B cell (primary cell): ENCODE data around the gene MYCBPAP. TPM values are rescaled to one million over a fixed set of nuclear protein-coding genes. Genes with fewer than 3 reads are reported as not detected.

Experiments used
- ATAC-seq: fragments of 200-7000 bp; cut with Tn5 transposase; one replicate; pipeline ENCODE4 v1.10.0; 2021; ENCODE audit warnings: low read depth, mild to moderate bottlenecking, moderate number of reproducible peaks, moderate library complexity
- CTCF ChIA-PET: fragments of 350-600 bp; sonication (Branson Sonifier 250); formaldehyde crosslinking; loops from one replicate; lab custom pipeline; 2021; ENCODE audit warnings: antibody characterized with exemption, inconsistent platforms; lab: Charles Lee
- POLR2A ChIA-PET: fragments of 350-600 bp; sonication (Branson Sonifier 250); formaldehyde crosslinking; loops from one replicate; lab custom pipeline; 2021; ENCODE audit warnings: antibody characterized with exemption; lab: Charles Lee
- DNase-seq: peaks from one replicate; pipeline ENCODE4 v3.0.0; 2013
- H2AFZ ChIP-seq: 2 replicates; pipeline ENCODE4 v1.6.1; 2012; ENCODE audit warnings: mild to moderate bottlenecking, low read depth, low read length; ENCODE audit not compliant: insufficient read depth, poor library complexity, severe bottlenecking
- H3K27ac ChIP-seq, 2 donors: 1 replicate in 1 of 2; 2 replicates in 1 of 2; pipeline ENCODE4 v1.5.1; 2012 to 2013; ENCODE audit warnings: low read length in 2 of 2, mild to moderate bottlenecking in 2 of 2, moderate library complexity in 1 of 2
- H3K27me3 ChIP-seq, 4 experiments: fragments of 200-600 bp in 1 of 4; sonication (generic) in 1 of 4; replicated peaks in 1 of 4; 1 replicate in 2 of 4; 2 replicates in 2 of 4; pipeline versions ENCODE4 v1.6.1 to v1.7.0; 2013 to 2016; ENCODE audit warnings: low read length in 3 of 4, mild to moderate bottlenecking in 2 of 4, mixed read lengths in 1 of 4, moderate library complexity in 1 of 4; ENCODE audit not compliant: insufficient read depth in 4 of 4, control insufficient read depth in 3 of 4; ENCODE audit errors: control extremely low read depth in 1 of 4
- H3K36me3 ChIP-seq, 2 experiments: replicated peaks in 1 of 2; 1 replicate in 1 of 2; 2 replicates in 1 of 2; pipeline versions ENCODE4 v1.6.1 to v1.7.1; 2013; ENCODE audit warnings: low read length in 1 of 2; ENCODE audit not compliant: insufficient read depth in 2 of 2, control insufficient read depth in 1 of 2; ENCODE audit errors: control extremely low read depth in 1 of 2, extremely low read depth in 1 of 2
- H3K4me1 ChIP-seq, 2 donors: fragments of 200-600 bp in 1 of 2; sonication (generic) in 1 of 2; 1 replicate in 1 of 2; 2 replicates in 1 of 2; pipeline versions ENCODE4 v1.5.1 to v1.6.1; 2013 to 2017; ENCODE audit warnings: low read length in 2 of 2; ENCODE audit not compliant: control insufficient read depth in 2 of 2, insufficient read depth in 2 of 2
- H3K4me2 ChIP-seq: replicated peaks from 2 replicates; pipeline ENCODE3; 2012; ENCODE audit warnings: mild to moderate bottlenecking, low read depth, low read length; ENCODE audit not compliant: poor library complexity, severe bottlenecking
- H3K4me3 ChIP-seq, 5 experiments: fragments of 200-600 bp in 1 of 5; sonication (generic) in 1 of 5; 1 replicate in 3 of 5; 2 replicates in 2 of 5; pipeline versions ENCODE4 v1.5.1 to v1.7.0; 2011 to 2016; ENCODE audit warnings: low read length in 4 of 5, mild to moderate bottlenecking in 4 of 5, low read depth in 2 of 5, control low read depth in 1 of 5, moderate library complexity in 1 of 5; ENCODE audit not compliant: insufficient read depth in 1 of 5; ENCODE audit errors: control extremely low read depth in 1 of 5, extremely low read depth in 1 of 5
- H3K79me2 ChIP-seq: fragments of 200-600 bp; sonication (generic); one replicate; pipeline ENCODE4 v1.6.0; 2016; ENCODE audit warnings: low read length; ENCODE audit not compliant: control insufficient read depth, insufficient read depth
- H3K9ac ChIP-seq: fragments of 200-600 bp; sonication (generic); 2 replicates; pipeline ENCODE4 v1.6.1; 2017; ENCODE audit warnings: mild to moderate bottlenecking, low read length, moderate library complexity
- H3K9me3 ChIP-seq, 3 donors: one replicate each; pipeline versions ENCODE4 v1.6.1 to v1.7.1; 2013; ENCODE audit warnings: low read length in 2 of 3; ENCODE audit not compliant: control insufficient read depth in 2 of 3, insufficient read depth in 1 of 3; ENCODE audit errors: control extremely low read depth in 1 of 3
- H4K20me1 ChIP-seq: 2 replicates; pipeline ENCODE4 v1.6.0; 2012; ENCODE audit warnings: mild to moderate bottlenecking, low read length; ENCODE audit not compliant: insufficient read depth, control insufficient read depth, poor library complexity, severe bottlenecking
- H3K27ac Mint-ChIP-seq: one replicate; pipeline ENCODE4 v1.8.0; 2021; ENCODE audit warnings: mixed read lengths
- H3K27me3 Mint-ChIP-seq: one replicate; pipeline ENCODE4 v1.8.0; 2021; ENCODE audit warnings: mixed read lengths
- H3K4me1 Mint-ChIP-seq: one replicate; pipeline ENCODE4 v1.8.0; 2021; ENCODE audit warnings: mixed read lengths
- H3K4me3 Mint-ChIP-seq: one replicate; pipeline ENCODE4 v1.8.0; 2021; ENCODE audit warnings: mixed read lengths
- H3K9me3 Mint-ChIP-seq: one replicate; pipeline ENCODE4 v1.8.0; 2022; ENCODE audit warnings: mixed read lengths; ENCODE audit not compliant: insufficient read depth
- EZH2 ChIP-seq: IDR thresholded peaks from 2 replicates; pipeline ENCODE4 v1.6.1; 2012; ENCODE audit warnings: borderline replicate concordance, low read depth, mild to moderate bottlenecking, moderate library complexity, low read length; ENCODE audit not compliant: insufficient read depth, poor library complexity, severe bottlenecking
- WGBS: methylation state at CpG from one replicate; pipeline ENCODE4 v1.1.5; 2013; ENCODE audit warnings: missing lambda C conversion rate; ENCODE audit not compliant: insufficient coverage; 5-methylcytosine and 5-hydroxymethylcytosine counted together
- intact Hi-C: fragments of 100-400 bp; cut with micrococcal nuclease; formaldehyde crosslinking; loops from one replicate; pipeline ENCODE4 v1.10.0; 2022
- polyA plus RNA-seq: library from polyadenylated mRNA; depleted of rRNA; stranded (reverse); fragments of >200 nt; gene quantifications from 2 replicates; pipeline ENCODE4 v1.2.3, GENCODE V29; 2012
- total RNA-seq, 2 donors: library from RNA; stranded (reverse); fragments of 120-200 nt in 1 of 2; gene quantifications; 1 replicate in 1 of 2; 2 replicates in 1 of 2; pipeline versions ENCODE4 v1.2.3 to v1.2.4, GENCODE V29; 2013 to 2022
- TF ChIP-seq, protein P1 (sequence below): fragments of 200-600 bp; IDR thresholded peaks from one replicate; pipeline ENCODE4 v1.8.0; 2022; ENCODE audit warnings: antibody characterized with exemption, mild to moderate bottlenecking

MYCBPAP gene
- total and polyA plus RNA-seq, 2 donors (not counting 1 experiment from before 2014, with no cell fraction given): 1.9 to 5.1 TPM

DNA sequence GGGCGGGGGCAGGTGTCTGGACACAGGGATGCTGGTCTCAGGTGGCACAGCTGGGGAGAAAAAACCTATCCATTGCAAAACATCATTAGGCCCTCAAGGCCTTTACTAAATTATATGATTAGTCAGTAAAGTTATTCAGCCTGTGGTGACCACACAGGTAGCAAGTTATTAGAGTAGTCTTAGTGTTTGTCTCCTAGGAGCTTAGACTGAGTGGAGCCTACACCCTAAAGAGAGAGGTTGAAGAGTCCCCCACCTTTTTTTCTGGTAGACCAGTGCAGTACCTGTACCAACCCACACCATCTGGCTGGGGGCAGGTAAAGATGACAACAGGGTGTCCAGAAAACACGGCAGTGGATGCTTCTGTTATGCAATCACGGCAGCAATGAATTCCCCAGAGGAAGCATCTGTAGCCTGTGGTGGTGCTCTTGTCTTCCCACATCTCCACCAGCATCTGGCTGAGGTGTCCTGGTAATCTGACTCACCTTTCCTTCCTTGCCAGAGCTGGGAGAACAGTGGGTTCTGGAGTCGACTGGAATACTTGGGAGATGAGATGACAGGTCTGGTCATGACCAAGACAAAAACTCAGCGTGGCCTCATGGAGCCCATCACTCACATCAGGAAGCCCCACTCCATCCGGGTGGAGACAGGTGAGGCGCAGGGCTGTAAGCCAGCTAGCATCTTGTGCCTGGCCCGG, 11.0 kb downstream of the MYCBPAP start:
- no peak overlapping the region for H3K4me3 ChIP-seq
- H3K4me2 ChIP-seq: no peak overlapping the region
- 86% methylated on average over 6 of the region's 8 CpGs for WGBS
- H3K4me1 ChIP-seq: no peaks in the 10 kb centered on the region
- no peaks in the 10 kb centered on the region for H3K9me3 ChIP-seq
- H3K27me3 Mint-ChIP-seq: no peaks in the 10 kb centered on the region
- intact Hi-C loops: no loop called here
- H4K20me1 ChIP-seq: no peaks in the 10 kb centered on the region
- H3K27ac Mint-ChIP-seq: no peak overlapping the region
- H3K9me3 Mint-ChIP-seq: no peaks in the 10 kb centered on the region
- no peaks in the 10 kb centered on the region for H3K27me3 ChIP-seq
- POLR2A ChIA-PET: no interaction called here
- no peaks in the 10 kb centered on the region for H3K36me3 ChIP-seq
- no peaks in the 10 kb centered on the region for H3K4me1 Mint-ChIP-seq
- no peak overlapping the region for H3K27ac ChIP-seq
- ATAC-seq (no peak), DNase-seq (no peak)
- TF ChIP-seq EZH2: no peak
- TF ChIP-seq, protein P1, sequence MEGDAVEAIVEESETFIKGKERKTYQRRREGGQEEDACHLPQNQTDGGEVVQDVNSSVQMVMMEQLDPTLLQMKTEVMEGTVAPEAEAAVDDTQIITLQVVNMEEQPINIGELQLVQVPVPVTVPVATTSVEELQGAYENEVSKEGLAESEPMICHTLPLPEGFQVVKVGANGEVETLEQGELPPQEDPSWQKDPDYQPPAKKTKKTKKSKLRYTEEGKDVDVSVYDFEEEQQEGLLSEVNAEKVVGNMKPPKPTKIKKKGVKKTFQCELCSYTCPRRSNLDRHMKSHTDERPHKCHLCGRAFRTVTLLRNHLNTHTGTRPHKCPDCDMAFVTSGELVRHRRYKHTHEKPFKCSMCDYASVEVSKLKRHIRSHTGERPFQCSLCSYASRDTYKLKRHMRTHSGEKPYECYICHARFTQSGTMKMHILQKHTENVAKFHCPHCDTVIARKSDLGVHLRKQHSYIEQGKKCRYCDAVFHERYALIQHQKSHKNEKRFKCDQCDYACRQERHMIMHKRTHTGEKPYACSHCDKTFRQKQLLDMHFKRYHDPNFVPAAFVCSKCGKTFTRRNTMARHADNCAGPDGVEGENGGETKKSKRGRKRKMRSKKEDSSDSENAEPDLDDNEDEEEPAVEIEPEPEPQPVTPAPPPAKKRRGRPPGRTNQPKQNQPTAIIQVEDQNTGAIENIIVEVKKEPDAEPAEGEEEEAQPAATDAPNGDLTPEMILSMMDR: no peak
- H3K4me3 Mint-ChIP-seq: no peak overlapping the region
- H2AFZ ChIP-seq: no peak overlapping the region
- CTCF ChIA-PET: interaction anchor here (1.1 kb wide), 1 partner anchor 18 kb away, joined by 3 read pairs; no protein-coding TSS in a partner anchor
- H3K9ac ChIP-seq: no peak overlapping the region
- H3K79me2 ChIP-seq: no peaks in the 10 kb centered on the region

DNA sequence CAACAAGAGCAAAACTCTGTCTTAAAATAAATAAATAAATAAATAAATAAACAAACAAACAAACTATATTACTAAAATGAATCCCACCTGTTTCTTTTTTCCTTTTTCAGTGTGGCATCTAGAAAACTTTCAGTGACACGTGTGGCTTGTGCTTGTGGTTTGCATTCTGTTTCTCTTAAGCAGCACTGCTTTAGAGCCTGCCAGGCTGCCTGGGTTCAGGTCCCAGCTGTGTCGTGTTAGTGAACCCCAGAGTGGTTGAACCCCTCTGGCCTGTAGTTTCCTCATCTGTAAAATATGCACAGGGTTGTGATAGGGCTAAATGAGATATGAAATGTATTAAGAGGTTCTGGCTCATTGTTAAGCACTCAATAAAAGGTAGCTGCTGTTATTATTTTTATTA, 12.2 kb downstream of the MYCBPAP start:
- H3K4me2 ChIP-seq: no peak overlapping the region
- H3K4me1 Mint-ChIP-seq: no peaks in the 10 kb centered on the region
- ATAC-seq (no peak), DNase-seq (no peak)
- POLR2A ChIA-PET: no interaction called here
- 86% methylated on average over 1 of the region's 2 CpGs for WGBS
- CTCF ChIA-PET: interaction anchor here (1.1 kb wide), 1 partner anchor 19 kb away, joined by 3 read pairs; no protein-coding TSS in a partner anchor
- no peak overlapping the region for H3K27ac Mint-ChIP-seq
- TF ChIP-seq, protein P1: no peak
- TF ChIP-seq EZH2: no peak
- no peaks in the 10 kb centered on the region for H3K27me3 Mint-ChIP-seq
- H3K36me3 ChIP-seq: no peaks in the 10 kb centered on the region
- H3K27me3 ChIP-seq: no peaks in the 10 kb centered on the region
- H3K9ac ChIP-seq: no peak overlapping the region
- H3K9me3 ChIP-seq: no peaks in the 10 kb centered on the region
- intact Hi-C loops: no loop called here
- H3K4me3 Mint-ChIP-seq: no peak overlapping the region
- H3K4me3 ChIP-seq: no peak overlapping the region
- H3K27ac ChIP-seq: no peak overlapping the region
- H3K79me2 ChIP-seq: no peaks in the 10 kb centered on the region
- no peaks in the 10 kb centered on the region for H3K9me3 Mint-ChIP-seq
- H3K4me1 ChIP-seq: no peaks in the 10 kb centered on the region
- no peaks in the 10 kb centered on the region for H4K20me1 ChIP-seq
- H2AFZ ChIP-seq: no peak overlapping the region
